Activated CD4-positive, alpha-beta T cell treated with anti-CD3 and anti-CD28 coated beads for 1 hour (primary cell): ENCODE measurements around the gene SOX11.
"Not testable (repeated sequence)": the region's sequence is repeated elsewhere in the genome, so short reads cannot be mapped to it uniquely, and the experiment has no call there.

Experiments
- DNase-seq: peaks from one replicate; pipeline ENCODE4 v3.0.0-alpha.2; 2020

Gene SOX11

DNA sequence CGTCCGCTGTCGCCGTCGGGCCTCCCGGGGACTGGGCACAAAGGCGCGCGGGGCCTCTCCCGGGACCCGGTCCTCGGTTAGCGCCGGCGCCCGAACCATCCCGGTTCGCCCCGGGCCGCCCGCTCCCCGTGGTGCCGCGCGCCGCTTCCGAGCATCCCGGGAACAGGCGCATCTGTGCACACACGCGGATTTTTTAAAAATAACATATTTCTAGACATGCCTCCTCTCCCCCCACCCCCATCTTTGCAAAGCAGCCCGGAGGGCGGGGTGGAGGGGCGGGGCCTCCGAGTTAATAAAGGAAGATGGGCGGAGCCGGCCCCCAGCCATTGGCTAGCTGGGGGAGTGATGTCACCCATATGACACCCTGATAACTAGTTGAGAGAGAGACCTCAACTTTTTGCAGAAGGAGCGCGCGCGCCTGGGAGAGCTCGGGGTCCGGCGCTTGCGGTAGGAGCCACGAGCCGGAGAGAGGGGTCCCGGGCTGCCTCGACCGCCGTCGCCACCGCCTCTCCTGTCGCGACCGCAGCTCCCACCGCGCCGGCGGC lies at the start of gene SOX11:
Gene SOX11, plus strand, starts transcription at position 400 of the 545 bp plus-strand sequence. CDS start 338 bp downstream, outside the sequence.
- no peak for DNase-seq

DNA sequence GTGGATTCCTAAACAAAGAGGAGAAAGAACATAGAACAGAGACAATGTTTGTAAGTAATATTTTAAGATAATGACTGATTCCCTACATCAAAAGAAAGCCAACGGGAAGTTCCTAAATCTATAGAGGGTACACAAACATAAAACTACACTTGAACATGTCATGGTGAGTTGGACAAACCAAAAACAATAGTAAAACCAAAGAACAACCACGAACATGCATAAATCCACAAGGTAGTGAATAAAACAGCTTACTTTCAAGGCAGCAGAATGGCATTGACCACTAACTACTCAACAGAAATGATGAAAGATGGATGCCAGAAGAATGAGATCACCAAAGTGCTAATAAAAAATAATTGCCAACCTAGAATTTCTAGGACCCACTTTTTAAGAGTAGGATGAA lies 39.5 kb upstream of the SOX11 start:
- DNase-seq, result not testable (repeated sequence)

DNA sequence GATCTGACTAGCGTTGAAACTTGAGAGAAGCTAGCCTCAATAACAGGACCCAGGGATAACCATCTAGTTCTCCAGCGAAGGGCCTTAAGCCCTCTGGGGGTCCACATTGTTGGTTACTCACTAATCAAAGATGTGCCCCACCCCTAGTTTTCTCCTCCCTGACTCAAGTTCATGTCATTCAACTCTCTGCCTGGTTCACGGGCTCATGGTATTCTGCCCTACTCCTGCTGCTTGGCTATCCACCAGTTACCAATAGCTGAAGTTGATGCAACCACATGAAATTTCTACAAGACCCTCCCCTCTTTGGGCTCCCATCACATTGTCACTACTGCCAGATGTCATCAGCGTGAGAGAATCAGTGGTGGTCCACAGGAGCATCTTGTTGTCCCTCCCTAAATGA lies 38.4 kb upstream of the SOX11 start:
- not testable (repeated sequence) for DNase-seq

DNA sequence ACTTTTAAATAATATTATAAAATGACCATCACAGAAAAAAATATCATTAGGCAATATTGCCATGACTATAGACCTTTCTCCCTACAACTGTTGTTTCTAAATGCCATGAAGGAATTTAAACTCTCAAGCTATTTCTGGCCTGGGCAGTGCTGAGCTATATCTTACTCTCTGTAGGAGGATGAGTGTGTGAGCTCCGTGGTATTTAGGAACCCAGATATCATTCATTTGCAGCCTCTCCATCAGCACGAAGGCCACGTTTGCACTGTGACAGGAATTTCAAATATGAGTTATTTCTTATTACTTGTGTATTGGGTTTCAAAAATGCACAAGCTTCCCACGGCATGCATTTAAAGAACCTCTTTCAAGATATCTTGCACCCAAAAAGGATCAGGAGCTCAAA lies 35.0 kb upstream of the SOX11 start:
- no peak for DNase-seq

DNA sequence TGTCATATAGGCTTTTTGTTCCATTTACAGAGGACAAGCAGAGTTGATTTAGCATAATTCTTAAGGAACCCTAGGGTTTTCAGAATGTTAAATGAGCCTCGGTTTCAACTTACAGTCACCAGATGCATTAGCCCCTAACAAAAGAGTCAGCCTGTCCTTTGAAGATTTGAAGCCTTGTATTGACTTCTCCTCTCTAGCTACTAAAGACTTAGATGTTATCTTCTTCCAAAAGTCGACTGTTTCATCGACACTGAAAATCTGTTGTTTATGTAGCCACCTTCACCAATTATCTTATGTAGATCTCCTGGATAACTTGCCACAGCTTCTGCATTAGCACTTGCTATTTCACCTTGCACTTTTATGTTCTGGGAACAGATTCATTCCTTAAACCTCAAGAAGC lies 31.6 kb upstream of the SOX11 start:
- no peak for DNase-seq

DNA sequence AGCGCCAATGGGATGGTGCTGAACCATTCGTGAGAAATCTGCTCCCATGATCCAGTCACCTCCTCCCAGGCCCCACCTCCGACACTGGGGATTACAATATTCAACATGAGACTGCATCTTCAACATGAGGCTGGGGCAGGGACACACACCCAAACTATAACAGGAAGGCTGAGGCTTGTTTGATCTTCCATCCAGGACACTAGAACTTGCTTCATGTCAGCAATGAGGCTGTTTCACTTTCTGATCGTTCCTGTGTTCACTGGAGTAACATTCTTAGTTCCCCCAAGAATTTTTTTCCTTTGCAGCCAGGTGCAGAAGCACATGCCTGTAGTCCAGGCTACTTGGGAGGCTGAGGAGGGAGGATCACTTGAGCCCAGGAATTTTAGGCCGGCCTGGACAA lies 30.8 kb upstream of the SOX11 start:
- DNase-seq, result no peak

DNA sequence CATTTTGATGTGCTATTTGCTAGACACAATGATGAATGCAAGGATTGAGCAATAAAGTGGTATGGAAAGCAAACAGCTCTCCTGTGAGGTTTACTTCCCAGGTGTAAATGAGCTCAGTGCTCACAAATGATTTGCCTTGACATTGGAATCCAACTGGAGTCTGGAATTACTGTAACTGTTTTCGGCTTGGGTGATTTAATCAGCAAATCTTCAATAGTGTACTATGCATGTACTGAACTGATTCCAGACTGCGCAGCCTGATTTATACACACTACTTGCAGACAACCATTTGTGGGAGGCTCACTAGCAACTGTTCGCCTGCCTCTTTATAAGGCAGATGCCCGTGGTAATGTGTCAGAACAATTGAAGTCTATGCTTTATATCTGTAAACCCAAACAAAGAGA lies 27.9 kb upstream of the SOX11 start:
- DNase-seq, result no peak

DNA sequence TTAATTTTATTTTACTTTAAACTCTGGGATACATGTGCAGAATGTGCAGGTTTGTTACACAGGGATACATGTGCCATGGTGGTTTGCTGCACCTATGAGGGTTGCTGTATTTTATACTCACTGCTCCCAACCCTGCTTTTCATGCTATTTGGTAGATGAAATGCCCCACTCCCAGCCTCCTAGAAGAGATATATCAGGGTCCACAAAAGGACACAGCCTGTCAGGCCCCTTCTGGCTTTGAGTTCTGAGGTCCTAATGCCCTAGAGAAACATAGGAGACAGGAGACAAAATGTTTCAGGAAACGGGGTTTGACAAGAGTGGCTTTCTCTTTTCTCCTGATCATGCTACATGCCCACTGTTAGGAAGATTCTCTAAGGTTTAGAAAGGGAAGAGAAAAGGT lies 27.1 kb upstream of the SOX11 start:
- no peak for DNase-seq

DNA sequence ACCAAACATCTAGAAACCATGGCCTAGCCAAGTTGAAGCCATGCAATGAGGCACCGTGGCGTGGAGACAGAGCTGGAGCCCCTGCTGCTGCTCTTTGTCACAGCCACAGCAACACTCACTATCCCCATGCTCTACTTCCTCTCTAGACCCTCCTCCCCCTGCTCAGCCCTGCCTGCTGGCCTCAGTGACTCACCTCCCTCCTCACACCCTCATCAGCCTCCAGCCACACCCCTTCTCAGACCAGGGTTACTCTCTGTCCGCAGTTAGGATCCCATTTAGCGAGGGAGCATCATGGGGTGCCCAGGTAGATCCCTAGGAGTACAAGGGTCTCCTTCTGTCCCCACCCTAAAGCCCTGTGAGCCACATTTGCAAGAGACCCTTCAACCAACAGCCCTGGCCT lies 25.4 kb upstream of the SOX11 start:
- no peak for DNase-seq

DNA sequence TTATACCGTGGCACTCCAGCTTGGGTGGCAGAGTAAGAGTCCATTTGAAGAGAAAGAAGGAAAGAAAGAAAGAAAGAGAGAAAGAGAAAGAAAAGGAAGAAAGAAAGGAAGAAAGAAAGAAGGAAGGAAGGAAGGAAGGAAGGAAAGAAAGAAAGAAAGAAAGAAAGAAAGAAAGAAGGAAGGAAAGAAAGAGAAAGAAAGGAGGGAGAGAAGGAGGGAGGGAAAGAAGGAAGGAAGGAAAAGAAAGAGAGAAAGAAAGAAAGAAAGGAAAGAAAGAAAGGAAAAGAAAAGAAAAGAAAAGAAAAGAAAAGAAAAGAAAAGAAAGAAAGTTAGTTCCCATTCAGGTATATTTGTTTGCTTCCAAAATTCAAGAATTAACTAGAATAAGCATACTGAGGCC lies 24.5 kb upstream of the SOX11 start:
- DNase-seq, result not testable (repeated sequence)

DNA sequence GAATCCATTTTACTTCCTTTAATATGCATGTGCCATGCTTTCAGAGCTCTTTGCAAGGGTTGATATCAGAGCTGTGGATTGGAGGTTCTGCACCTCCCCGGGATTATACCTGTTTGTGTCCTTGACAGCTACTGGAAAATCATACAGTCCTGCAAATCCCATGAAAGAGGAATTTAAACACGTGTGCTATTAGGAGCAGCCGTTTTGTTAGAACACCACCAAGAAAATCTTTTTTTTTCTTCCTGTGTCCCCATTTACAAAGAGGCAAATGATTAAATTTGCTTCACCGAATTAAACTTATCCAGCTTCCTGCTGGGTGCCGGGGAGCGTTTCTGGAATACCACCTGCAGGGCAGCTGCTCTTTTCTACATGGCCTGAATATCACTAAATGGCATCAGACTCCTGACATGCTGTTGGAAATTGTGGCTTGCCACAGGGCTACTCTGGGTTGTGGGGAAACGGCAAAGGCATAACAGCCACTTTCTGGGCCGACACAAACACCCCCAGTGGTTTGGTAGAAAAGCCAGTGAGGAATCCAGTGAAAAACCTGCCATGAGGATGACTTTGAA lies 23.4 kb upstream of the SOX11 start:
- DNase-seq, result no peak

DNA sequence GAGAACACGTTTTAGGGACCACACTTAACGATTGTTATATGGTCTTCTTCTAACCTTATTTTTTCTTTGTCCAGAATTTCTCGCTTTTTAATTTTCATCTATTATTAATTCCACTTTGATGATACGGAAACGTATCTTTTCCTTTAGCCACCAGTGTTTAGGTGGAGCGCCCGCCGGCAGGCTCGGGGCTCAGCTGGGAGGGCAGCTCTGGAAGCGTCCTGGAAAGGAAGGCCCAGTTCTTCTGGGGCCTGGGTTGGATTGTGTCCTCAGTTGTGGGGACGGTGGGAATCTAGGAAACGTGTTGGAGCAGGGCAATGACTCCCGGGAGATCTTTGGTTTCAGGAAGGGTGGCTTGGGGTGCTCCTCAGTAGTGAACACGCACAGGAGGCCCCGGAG lies 19.4 kb upstream of the SOX11 start:
- no peak for DNase-seq

DNA sequence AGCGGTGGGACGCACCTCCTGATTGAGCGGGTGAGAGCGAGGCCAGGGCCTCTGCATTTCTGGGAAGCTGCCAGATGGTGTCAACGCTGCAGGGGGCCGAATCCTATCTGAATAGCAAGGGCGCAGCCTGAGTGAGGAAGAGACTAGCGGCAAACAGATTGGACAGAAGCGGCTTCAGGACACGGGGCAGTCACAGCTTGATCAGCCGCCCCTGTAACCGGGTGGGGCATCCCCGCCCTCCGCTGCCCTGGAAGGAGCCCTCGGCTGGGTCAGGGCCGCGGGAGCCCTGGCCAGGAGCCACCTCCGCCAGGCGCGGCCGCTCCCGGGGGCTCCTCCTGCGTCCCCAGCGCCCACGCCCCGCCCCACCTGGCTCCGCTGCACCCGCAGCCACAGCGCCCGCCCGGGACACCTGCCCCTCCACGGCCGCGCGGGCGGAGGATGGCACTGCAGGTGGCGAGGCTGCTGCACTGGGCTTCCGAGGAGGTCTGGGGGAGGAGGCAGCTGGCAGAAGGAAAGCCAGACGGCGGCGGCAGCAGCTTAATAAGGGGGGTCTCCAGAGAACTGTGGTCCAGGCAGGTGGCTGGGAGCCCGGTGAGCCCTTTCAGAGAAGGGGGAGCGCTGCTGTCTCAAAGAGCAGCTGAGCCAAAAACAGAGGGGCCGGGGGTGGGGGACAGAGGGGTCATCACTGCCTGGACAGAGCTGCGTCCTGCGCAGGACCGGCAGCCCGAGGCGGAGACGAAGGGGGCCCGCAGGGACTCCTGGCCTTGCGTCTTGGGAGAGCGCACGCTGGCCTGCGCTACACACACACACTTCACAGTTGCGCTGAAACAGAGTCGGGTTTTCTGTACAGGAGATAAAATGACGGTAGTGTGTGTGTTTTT lies 18.8 kb upstream of the SOX11 start:
- DNase-seq, result no peak

DNA sequence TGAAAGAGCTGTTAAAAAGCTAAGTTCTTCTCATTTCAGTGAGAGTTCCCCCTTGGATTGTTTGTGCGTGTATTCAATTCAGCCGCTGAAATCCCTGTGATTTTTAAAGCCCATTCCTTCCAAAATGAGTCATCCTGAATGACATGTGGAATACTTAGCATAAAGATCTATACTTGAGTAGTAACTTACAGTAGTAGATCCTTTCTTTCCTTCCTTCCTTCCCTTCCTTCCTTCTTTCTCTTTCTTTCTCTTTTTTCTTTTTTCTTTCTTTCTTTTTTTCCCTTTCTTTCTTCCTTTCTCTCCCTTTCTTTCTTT lies 18.2 kb upstream of the SOX11 start:
- no peak for DNase-seq

DNA sequence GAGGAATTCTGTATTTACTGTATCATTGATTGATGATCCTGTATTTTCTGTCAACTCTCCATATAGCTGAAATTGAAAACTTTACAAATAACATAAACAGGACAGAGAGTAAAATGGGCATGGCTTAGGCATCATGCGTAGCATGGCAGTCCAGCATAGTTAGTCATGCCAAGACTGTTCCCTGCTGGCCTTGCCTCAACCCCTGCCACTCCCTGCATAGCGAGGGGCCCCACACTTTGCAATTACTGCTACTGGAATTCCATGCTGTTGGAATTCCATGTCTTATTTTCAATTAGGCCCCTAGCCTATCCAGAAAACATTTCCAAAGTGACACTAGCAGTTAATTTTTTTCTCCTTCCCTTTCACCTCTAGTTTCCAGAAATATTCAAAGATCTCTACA lies 15.1 kb upstream of the SOX11 start:
- DNase-seq, result no peak

DNA sequence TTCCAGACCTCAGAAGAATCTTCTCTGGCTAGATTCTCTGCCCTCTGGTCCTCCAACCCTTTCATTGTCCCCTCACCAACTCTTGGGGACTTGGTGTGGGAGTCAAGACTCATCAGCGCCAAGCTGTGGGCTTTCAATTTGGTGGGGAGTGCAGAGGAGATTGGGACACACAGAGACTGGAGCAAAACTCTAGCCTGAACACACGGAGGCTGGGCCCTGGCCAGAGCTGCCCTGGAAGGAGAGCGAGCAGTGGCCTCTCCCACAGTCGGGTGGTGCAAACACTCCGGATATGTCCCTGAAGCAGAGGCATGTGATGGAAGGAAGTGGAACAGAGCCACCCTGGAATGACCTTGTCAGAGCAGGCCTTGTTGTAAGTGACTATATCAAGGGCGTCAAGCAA lies 8.7 kb upstream of the SOX11 start:
- DNase-seq, result no peak

DNA sequence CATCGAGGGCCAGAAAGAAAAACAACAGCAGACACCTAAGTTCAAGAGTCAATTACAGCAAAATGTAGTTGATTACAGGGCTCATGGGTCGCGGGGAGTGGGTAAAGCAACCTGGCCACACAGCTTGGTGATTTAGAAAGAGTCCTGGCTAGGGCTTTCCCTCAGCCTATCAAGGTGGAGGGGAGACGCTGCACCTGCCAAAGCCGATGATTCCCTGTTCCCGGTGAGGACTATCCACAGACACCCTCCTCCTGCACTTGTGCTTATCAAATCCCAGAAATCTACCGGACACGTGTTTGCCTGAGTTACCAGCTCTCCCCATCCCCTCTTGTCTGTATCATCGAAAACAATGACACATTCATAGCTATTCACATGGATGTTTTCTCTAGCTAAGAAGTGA lies 7.0 kb upstream of the SOX11 start:
- no peak for DNase-seq

DNA sequence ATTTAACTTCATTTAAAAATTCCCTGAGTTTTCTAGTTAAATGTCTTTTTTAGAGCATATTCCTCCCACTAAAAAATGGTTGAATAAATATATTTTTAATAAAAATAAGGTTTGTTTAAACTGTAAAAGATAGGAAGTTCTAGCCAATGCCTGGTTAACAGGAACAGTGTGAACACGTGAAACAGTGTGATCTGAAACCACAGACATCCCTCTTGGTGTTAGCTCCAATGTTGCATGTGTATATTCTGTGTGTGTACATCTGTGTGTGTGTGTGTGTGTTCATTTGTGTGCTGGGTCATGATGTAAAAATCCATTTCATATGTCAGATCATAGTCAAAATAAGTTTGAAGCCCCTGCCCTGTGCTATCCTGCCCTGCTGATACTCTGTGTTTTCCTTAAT lies 6.1 kb upstream of the SOX11 start:
- DNase-seq, result no peak

DNA sequence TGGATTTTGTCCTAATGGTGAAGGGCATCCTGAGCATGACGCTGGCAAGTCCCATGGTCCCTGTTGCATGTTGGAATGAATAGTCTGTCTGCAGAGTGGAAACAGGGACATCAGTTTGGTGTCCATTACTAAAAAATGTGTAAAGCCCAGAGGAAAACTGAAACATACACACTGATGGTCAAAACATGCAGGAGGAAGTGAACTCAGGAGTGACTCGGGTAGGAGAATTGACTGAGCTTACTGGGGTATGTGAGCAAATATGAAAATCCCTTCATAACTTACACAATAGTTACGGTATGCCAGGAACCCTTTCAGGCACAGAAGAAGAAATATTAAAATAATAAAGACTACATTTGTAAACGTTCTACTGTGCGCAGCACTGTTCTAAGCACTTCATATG lies 5.6 kb upstream of the SOX11 start:
- no peak for DNase-seq

DNA sequence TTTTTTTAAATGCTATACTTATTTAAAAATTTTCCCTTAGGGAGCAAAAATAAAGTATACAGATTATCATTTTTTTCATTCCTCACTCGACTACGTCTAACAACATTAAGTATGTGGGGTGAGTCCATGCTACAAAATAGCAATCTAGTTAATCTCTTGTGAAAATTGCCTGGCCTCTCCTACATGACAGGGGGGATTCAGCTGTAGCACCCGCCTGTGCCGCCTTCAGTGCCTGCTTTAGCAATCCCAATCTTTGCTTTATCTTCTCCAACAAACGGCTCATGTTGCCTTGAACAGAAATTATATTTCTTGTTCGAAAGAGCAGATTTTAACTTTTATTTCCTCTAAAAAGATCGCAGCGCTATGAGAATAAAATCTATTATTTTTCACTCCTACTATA lies 2.4 kb upstream of the SOX11 start:
- no peak for DNase-seq

DNA sequence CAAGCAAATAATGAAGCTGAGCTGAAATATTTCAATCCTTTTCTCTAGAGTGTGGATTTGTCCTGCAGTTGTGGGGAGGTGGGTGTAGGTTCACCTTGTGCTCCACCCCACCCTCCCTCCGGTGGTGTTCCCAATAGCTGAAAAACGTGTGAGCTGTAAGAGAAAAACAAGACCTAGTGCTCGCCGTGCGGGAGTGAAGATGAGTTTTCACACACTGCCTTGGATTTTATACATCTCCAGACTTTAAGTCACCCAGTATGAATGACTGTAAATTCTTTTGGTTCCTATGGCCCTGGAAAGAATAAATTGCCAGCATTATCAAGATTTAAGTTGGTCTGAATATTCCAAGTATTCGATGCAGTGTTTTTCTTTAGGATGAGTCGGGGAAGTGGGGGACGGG lies 1.9 kb upstream of the SOX11 start:
- no peak for DNase-seq

DNA sequence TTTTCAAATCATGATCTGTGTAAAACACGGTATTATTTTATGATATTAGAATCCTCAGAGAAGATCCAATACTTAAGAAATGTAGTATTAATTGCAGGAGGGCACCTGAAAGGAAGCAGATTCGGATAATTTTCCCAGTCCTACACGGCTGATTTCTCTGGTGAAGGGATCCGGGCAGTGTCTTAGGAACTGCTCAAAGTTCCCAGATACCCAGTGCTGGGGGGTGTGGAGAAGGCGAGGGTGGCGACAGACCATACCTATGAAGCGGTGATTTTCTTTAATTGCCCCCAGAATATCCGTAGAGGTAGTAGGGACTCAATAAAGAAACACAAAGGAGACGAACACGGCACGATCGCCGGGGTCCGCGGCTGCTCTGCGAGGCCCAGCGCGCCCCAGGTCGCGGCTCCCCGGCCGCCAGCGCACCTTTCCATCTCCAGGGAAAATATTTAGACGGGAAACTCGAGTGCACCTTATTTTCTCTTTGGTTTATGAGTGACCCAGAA lies 1.4 kb upstream of the SOX11 start:
- no peak for DNase-seq

DNA sequence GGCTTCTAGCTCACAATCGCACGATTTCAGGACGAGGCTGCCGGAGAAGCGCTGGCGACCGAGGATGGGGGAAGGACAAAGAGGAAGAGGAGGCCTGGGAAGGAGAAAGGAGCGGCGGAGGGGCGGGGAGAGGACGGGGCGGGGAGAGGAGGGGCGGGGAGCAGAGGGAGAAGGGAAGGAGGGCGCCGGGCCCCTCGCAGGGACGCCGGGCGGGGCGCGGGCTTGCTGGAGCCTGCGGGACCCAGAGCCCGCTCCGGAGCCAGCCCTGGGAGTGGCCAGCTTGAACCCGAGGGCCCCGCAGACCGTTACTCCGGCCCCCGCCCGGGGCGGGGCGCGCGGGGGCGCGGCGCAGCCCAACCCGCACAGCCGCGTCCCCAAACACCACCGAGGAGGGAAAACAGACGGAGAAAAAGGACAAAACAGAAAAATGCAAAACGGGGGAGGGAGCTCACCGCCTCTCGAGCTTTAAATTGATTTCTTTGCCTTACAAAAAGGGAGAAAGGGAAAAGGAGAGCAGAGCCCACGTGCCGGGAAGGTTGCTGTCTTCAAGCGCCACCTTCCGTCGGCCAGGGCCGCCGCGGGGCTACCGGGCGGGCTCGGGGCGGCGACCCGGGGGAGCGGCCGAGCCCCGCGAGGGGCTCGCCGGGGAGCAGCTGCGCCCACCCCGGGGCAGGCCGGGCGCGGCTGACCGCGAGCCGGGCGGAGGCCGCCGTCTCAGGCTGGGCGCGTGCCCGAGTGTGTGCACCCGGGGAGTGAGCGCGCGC lies 781 bp upstream of the SOX11 start:
- no peak for DNase-seq
